SH-SY5Y (cell line): ENCODE results near the gene BACH2.

ENCODE experiments used
- GATA2 ChIP-seq: IDR thresholded peaks from 2 replicates; pipeline ENCODE4 v1.6.1; 2011; ENCODE audit warnings: mild to moderate bottlenecking, low read depth, low read length
- GATA3 ChIP-seq: IDR thresholded peaks from 2 replicates; pipeline ENCODE4 v1.6.1; 2011; ENCODE audit warnings: low read depth, mild to moderate bottlenecking, low read length, moderate library complexity

The BACH2 gene

DNA sequence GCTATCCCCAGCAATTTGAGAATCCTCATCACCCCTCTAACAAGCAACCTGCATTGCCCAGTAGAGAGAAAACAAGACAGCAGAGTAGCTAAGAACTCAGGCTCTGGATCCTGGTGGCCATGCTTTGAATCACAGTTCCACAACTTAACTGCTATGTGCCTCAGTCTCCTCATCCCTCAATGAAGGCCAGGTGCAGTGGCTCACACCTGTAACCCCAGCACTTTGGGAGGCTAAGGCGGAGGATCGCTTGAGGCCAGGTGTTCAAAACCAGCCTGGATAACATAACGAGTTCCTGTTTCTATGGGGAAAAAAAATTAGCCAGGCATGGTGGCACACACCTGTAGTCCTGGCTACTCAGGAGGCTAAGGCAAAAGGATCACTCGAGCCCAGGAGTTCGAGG lies 23.7 kb downstream of the BACH2 start:
- TF ChIP-seq GATA2, result no peak

DNA sequence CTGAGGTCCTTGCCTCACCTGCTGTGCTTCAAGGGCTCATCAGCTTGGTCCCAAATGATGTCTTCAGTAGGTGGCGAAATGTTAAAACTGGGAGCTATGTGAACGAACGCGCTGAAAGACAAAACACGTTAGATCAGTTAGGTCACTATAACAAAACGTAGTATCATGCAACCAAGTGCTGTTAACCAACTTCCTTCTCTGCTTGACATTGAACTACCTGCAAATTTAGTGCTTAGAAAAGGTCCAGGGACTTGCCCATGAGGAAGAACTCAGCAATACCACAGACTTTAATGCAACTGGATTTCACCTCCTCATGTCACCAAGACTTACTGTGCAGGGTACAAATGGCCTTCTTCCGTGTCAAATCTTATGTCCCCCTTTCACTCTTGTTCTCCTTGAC lies 24.8 kb downstream of the BACH2 start:
- no peak for TF ChIP-seq GATA3
- TF ChIP-seq GATA2, result no peak

DNA sequence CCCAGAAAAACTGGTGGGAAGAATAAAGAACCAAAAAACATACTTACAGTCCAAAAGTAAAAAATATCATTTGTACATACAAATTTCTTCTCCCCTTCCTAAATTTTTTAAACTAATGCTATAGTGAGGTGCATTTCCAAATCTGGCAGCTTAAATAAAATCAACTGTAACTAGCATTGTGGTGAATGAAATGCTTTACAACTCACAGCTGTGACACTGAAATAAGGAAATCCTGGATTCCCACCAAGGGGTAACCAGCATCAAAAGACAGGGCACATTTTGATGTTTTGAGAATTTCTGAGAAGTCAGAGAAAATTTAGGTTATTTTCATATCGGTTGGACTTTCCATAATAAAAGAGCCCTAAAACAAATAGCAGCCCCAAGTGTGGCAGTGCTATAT lies 27.3 kb downstream of the BACH2 start:
- TF ChIP-seq GATA3 (no peak), GATA2 (no peak)

DNA sequence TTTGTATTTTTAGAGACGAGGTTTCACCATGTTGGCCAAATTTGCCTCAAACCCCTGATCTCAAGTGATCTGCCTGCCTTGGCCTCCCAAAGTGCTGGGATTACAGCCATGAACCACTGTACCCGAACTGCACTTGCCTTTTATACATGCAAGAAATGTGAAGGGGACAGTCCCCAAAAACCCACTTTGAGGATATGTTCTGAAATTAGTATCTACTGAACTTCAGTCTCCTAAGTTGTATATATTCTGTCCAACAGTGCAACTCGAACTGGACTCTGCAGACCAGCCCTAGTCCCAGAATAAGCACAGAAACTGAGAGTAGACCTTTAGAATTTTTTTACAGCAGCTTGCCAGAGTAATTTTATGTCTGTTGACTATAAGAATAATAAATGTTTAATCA lies 28.5 kb downstream of the BACH2 start:
- no peak for TF ChIP-seq GATA3
- no peak for TF ChIP-seq GATA2

DNA sequence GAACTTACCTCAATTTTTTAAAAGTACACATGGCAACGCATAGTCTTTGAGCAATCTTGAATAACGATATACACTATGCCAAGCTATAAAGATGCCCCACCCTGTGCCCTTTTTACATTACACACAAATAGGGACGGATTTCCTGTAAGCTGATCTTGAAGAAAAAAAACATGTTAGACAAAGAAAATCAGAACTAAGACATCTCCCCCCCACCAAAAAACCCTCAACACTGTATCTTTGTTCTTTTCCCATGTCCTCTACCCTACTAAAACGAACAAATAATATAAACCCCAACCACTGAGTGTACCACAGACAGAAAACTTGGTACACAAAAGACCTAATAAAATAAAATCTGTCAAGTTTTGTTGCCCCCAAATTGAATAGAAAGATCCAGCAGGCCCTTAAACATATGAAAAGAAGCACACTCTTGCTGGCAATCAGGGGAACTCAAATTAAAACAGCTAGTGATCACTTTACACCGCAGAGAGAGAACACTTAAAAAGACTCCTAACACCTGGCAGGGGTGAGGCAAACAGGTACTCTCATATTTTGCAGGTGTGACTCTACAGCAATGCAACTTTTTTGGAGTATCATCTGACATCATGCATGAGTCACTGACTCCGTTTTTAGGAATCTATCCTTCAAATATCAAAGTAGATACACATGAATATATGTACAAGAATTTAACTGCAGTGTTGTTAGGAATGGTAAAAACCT lies 29.6 kb downstream of the BACH2 start:
- TF ChIP-seq GATA2 (no peak), GATA3 (no peak)

DNA sequence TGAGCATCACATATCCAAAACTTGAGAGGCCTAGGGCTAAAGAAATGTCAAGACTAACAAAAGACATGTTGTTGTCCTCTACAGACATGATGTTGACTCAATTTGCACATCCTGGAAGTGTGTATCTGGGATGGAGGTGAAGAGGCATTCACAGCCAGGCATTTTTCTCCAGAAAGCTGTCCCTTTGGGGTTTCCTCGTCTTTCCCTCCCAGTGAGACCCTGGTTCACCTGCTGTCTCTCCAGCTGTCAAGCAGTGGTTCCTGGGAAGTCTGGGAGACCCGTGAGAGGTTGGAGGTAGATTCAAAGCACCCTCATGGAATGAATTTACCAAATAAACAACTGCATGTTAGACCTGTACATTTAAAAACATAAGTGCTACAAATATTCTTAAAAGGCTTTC lies 32.1 kb downstream of the BACH2 start:
- TF ChIP-seq GATA2 (no peak), GATA3 (no peak)

DNA sequence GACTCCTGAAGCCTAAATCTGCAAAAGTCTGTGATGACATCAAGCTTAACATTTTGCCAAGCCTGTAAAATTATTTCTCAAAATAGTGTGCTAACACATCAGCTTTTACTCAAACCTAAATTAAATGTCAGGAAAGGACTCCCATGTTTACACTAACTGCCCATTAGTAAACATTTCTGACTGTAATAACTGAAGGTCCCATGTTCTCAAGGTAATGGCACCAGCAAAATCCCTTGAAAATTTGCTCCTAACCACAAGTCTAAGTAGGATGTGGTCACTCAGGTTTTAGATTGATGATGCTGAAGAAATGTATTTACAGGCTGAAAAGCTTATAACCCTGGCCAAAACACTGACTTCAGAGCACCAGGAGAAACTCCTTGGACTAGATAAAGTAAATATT lies 33.0 kb downstream of the BACH2 start:
- TF ChIP-seq GATA3 (no peak), GATA2 (no peak)

DNA sequence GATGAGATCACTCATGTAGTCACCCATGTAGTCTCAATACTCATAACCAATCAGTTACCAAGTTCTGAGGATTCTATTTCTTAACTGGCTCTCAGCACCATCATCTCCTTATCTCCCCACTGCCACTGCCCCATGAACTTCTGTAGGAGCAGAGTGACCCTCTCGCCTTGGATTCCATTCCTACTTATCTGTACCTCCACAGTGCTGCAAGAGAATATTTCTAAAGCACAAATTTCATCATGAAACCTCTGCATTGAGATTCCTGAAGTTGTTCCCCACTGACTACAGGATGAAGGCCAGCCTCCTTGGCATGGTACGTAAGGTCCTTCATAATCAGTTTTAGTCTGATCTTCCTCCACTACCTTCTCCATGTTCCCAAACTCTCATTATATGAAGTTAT lies 34.8 kb downstream of the BACH2 start:
- TF ChIP-seq GATA2, result no peak
- TF ChIP-seq GATA3, result no peak

DNA sequence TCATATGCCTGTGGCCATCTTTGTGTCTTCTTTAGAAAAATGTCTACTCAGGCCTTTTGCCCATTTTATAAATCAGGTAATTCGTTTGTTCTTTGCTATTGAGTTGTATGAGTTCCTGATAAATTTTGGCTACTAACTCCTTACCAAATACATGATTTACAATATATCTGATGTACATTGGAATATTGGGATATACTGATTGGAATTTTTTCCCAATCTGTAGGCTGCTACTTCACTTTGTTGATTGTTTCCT lies 39.2 kb downstream of the BACH2 start:
- TF ChIP-seq GATA3 (no peak), GATA2 (no peak)

DNA sequence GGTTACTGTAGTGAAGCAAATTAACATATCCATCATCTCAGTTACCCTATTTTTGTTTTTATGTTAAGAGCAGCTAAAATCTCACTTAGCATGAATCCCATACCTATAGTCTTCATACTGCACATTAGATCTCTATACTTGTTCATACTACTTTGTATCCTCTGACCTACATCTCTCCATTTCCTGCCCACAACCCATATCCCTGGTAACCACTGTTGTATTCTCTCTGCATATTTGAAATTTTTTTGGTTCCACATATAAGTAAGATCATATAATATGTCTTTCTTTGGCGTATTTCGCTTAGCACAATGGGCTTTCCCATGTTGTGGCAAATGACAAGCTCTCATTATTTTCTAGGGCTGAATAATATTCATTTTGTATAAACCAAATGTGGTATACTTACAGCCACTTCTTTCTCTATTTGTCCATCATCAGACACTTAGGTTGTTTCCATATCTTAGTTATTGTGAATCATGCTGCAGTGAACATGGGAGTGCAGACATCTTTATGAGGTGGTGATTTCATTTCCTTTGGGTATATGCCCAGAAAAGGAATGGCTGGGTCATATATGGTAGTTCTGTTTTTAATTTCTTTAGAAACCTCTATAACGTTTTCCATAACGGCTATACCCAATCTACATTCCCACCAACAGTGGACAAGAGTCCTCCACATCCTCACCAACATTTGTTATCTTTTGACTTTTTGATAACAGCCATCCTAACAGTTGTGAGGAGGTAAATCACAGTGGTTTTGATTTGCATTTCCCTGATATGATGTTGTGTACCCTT lies 39.8 kb downstream of the BACH2 start:
- TF ChIP-seq GATA3, result no peak
- no peak for TF ChIP-seq GATA2

DNA sequence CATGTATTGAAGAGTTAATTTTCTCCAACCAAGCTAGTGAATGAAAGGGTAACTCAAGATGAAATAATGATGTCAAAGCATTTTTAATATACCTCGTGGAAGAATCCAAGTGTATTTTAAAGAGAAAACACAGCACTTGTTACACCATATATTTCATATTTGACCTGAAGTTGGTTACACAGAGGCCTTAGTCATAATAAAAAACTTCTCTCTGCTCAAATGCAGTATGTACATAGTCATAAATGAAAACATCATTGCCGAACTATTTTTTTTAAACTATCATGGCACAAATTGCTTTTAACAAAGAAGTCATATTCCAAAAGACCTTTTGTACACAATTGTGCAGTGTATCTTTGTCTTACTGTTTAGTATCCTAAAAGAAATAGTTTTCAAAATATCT lies 43.0 kb downstream of the BACH2 start:
- TF ChIP-seq GATA2 (no peak), GATA3 (no peak)

DNA sequence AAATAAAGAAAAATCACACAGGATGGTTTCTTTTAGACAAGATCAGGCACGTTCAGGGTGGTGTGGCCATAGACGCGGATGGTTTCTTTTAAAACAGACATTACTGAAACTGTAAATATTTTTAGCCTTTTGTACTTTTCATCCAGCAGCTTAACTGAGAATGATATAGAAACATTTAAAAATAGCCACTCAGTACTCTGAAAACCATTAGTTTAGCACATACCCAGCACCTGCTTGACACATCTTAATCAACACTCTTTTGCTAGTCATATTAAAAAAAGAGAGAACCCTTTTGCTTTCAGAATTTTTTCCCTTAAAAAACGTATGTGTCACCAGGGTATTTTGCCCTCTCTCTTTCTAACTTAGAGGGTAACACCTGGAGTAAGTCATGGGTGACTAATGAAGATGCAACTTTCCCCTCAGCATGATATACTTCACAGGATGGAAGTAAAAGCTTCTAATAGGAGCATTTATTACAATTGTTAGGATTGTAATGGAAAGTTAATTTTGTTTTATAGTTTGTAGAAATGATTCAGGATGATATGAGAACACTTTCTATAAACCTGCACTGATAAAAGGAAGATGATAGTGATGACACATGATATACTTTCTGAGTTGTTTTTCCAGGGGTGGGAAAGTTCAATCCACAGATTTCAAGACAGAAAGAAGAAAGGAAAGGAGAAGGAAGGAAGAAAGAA lies 45.2 kb downstream of the BACH2 start:
- TF ChIP-seq GATA2 (no peak), GATA3 (no peak)

DNA sequence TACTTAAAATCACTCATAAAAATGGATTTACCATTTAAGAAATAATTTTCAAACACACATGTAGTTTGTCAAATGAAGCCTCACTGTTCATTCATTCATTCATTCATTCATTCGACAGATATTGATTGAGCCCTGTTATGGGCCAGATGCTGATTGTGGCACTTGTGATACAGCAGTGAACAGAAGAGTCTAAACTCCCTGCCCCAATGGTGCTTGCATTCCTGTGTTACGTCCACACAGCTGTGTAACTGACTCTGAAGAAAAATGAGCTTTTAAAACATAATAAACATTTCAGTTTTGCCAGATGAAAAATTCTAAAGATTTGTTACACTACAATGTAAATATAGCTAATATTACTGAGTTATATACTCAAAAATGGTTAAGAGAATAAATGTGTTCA lies 46.2 kb downstream of the BACH2 start:
- no peak for TF ChIP-seq GATA2
- TF ChIP-seq GATA3, result no peak

DNA sequence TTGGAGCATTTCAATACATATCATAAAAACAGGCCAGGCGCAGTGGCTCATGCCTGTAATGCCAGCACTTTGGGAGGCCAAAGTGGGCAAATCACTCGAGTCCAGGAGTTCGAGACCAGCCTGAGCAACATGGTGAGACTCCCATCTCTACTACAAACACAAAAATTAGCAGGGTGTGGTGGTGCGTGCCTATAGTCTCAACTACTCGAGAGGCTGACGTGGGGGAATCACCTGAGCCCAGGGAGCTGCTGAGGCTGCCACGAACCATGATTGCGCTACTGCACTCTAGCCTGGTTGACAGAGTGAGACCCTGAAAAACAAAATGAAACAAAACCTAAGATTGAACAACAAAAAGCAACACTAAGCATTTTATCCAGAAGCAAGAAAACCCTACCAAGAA lies 47.2 kb downstream of the BACH2 start:
- TF ChIP-seq GATA2, result no peak
- TF ChIP-seq GATA3, result no peak

DNA sequence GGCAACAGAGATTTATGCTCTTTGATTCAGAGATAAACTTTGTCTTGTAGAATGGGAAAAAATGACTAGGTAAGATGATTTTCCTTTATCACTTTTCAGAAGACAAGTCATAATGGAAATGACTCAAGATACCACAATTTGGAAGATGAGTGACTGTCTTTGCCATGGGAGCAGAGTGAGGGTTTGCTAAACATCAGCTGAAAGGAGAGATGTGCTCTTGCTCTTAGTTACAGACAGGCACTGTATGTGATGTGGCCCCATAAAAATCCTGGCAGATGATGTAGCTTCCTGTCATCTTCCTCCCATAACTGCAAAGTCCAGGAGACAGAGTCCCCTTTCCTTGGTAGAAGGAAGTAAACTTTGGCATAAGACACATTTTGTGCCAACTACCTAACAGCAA lies 47.6 kb downstream of the BACH2 start:
- no peak for TF ChIP-seq GATA2
- no peak for TF ChIP-seq GATA3
